ENCODE results near the gene SNX13.
A peak's percentile ranks its signal among the peaks of the same experiment; 100 is the strongest.

The SNX13 gene

DNA sequence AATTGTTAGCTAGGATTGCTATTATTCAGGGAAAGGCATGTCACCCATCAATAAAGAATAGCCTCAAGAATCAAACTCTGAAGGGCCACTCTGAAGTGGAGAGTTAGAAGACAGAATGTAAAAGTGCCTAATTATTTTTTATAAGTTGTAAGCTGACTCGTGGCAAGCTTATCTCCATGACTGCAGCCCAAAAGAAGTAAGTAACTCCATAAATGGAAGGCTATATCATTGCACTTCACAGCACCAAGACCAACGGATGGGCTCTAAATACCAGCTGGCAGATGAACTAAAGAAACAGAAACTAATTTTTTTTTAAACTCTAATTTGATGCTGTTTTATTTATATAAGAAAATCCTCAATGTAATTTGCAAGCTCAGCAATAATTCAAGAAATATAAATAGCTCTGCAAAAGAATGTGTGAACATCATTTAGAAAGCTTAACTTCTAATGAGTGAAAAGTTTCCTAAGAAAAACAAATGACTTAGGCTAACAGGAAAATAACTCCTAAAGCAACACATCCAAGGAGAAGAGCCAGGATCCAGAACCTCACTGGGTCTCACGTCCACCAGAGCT lies 165.5 kb downstream of the SNX13 start:
- DNase-seq, result no peak

DNA sequence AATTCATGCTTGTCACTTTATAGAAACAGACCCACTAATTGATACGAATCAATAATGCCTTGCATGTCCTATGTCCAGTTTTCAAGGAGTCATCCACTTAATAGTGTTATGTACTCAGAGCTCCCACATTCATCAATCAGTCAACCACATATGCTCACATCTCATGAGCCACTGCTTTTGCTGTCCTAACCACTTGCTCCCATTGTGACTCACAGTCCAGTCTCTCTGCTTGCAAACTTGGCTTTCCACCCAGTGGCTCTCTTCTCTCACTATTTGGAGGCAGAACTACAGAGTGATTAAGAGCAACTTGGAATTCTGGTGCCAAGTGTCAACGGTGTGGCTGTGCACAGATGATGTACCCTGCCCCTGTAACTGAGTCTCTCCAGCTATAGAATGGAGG lies 166.0 kb downstream of the SNX13 start:
- DNase-seq, result no peak

DNA sequence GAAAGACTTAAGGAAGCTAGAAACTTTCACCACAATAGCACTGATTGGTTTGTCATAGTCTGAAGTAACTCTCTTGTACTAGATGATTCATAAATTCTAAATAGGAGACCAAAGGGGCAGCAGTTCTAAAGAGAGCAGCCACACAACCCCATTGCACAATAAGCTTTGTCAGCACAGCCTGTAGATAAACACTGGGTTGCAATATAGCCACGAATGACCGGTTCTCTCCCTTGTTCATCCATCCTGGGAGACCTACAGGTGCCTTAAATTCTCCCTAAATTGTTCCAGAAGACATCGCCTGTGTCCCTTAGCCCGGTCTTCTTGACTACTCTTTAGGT lies 167.0 kb downstream of the SNX13 start:
- DNase-seq, result no peak

DNA sequence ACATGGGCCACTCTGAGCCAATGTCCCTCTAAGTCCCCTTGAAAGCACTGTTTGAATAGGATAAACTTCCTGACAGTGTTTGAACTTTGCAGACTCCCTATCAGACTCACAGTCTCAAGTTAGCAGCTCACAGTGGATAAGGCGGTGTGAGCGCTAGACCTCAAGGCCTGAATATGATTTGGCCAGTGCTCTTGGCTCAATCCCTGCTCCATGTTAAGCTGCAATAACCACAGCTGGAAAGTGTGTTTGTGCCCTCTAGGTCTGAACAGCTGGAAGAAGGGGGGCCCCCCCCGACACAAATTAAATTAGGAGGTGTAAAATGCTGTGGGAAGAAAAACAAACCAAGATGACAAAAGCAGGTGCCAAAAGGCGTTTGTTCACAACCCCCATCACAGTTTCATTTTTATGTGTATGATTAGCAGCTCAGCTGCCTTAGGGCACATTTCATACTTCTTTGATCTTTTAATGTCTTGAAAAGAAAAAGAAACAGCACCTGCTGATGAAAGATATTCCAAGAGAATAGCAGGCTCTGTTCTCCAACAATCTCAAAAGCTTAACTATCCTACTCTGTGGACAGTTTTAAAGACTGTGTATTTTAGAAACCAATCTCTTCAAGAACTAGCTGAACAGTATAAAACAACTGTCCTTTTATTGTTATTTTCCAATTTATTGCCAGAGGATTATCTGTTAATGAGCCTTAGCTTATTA lies 167.6 kb downstream of the SNX13 start:
- no peak for DNase-seq

DNA sequence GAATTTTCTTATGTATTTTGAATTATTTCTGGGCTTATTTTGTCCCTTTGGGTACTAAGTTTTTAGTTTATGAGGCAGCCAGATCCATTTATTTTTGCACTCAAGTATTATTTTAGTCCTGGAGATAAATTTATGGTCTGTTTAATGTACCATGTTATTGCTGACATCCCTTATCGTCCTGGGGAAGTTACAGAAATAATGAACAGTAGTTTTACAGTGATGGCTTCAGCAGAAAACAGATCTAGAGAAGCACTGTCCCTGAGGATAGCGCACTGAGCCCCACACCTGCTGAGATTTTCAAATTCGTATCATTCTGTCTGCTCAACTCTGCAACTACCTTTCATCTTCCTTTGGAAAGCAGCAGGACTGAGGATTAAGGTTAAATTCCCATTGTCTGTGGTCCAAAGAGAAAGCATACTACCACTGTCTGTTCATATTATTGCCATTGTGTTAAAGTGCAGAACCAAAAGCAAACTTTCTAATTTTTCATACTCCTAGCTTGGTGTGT lies 168.3 kb downstream of the SNX13 start:
- DNase-seq, result no peak

DNA sequence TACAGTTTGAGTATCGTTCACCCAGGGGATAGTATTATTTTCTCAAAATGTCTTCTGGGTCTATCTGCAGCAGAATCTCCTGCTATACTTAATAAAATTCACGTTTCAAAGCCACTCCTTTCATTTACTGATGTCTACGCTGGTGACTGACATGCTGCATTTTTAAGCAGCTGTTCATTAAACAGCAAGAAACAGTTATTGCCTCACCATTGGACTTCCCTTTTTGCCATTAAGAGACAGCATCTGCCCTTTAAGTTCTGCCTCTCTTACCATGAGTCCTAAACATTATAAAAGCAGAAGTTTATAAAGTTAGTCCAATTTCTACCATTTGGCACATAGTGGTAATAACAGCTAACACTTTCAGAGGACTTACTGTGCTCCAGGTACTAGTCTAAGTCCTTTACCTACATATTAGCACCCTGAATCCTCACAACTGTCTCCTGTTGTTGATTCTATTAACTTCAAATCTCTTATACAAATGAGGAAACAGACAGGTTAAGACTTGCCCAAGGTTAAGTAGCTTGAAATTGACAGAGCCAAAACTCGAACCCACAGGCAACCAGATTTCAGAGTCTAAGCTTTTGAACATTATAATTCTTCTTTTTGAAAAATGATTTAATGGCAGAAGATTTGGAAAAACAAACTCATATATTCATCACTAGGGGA lies 169.5 kb downstream of the SNX13 start:
- no peak for DNase-seq

DNA sequence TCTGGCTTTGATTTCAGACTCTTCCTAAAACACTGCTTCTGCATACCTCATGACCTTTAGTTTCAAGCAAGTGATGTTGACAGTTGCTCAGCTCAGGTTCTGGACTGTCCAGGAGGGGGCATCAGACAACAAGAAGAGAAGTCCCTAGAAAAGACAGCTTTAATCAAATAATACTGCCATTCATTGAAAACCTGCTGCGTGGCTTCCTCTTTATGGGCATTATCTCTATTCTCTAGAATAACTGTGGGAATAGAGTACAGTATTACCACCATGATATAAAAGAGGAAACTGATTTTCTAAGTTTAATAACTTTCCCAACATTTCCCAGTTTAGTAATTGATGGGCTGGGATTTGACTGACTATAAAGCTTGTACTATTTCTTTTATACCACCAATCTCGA lies 170.4 kb downstream of the SNX13 start:
- peak; percentile 56 for DNase-seq

DNA sequence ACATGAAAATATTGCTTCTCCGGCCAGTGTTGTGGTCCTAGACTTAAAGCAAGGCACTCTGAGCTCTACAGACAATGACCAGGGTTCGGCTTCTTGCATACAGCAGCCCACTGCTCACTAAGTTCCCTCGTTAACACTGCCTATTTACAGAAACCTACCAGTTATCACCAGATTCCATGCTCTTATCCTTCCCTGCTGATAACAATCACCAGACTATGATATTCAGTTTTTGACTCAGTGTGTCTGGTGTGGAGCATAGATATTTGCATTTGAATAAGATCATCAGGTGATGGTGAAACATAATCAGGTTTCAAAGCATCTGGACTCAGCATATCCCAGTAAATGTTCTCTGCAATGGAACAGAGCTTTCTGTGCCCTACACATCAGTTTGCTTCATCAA lies 182.3 kb downstream of the SNX13 start:
- DNase-seq, result no peak

DNA sequence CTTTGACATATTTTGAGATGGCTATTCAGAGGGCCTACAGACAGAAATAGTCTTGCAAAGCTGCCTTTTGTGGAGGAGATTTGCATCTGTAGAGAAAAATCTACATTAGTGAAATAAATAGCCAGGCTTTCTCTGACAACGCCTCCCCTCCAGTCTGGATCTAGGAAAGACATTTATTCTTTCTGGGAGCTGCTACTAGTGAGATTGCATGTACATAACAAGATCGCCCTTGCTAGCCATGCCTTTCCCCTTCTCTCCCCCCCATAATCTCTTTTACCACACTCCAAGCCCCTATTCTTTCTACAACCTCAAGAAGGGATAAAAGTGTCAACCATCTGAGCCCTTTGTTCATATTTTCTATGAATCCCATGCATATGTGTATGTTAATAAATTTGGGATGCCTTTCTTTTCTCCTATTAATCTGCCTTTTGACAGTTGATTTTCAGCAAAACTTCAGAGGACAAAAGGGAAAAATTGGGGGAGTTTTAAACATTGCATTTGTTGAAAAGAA lies 194.2 kb downstream of the SNX13 start:
- no peak for DNase-seq

DNA sequence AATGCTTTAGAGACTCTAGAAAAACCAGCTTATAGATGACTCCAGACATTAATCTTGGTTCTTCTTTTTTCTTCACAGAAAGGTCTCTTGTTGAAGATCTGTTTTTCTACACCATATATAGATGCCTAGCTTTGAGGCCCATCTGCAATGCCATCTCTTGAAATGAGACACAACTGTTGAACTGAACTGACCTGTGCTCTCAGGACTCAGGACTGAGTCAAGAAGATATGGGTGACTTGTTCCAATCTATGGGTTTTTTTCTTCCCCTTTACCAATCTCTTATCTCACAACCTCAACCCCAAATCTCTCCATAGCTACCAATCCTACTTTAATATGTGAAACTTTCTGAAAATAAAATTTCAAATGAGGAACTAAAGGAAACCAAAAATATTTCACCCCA lies 194.7 kb downstream of the SNX13 start:
- no peak for DNase-seq

DNA sequence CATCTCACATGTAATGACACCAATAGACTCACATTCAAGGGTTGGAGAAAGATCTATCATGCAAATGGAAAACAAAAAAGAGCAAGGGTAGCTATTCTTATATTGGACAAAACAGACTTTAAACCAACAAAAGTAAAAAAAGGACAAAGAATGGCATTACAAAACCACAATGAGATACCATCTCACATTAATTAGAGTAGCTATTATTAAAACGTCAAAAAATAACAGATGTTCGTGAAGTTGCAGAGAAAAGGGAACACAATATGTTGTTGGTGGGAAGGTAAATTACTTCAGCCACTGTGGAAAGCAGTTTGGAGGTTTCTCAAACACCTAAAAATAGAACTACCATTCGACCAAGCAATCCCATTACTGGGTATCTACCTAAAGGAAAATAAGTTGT lies 197.0 kb downstream of the SNX13 start:
- no peak for DNase-seq

DNA sequence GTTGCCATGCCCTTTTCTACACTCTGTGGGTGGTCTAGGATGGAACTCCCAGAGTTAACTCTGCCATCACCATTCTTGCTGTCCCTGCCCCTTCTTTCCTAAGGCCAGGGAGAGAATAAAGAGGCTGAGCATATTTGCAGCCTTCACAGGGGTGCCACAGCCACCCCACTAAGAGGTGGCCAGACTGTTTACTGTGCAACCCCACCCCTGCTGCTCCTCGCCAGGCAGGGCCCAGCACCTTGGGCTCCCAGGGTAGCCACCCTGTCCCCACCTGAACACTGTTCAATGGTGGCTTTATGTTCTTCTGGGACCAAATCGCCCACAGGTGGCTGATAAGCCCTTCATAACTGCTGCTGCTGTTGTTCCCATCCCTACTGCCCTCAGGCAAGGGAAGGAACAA lies 198.9 kb downstream of the SNX13 start:
- no peak for DNase-seq
